ENCODE data around the gene ANKRD29.
"Not testable (repeated sequence)": the region's sequence is repeated elsewhere in the genome, so short reads cannot be mapped to it uniquely, and the experiment has no call there.

ANKRD29 gene

DNA sequence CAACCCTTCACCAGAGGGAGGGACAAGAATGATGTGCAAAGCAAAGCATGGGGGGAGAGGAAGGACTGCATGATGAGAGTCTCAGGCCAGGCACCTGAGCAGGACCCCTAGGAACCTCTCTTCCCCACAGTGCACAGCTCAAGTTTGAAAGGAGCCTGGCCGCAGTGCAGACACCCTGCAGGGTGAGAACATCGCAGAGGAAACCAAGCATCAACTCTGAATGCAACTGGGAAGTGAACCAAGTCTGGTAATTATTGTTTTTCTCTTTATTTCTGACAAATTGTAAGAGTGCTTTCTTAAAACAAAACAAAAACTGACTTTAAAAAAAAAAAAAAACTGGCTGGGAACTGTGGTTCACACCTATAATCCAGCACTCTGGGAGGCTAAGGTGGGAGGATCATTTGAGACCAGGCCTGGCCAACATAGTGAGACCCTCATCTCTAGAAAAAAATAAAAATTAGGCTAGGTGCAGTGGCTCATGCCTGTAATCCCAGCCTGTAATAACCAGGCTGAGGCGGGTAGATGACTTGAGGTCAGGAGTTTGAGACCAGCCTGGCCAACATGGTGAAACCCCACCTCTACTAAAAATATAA is 91.7 kb downstream of the ANKRD29 start:
- H3K79me2 ChIP-seq (ENCODE audit: control insufficient read depth, insufficient read depth, low read length, unreplicated experiment): peaks cover 20% of the 10 kb centered on the region
- H3K4me3 ChIP-seq (ENCODE audit: low read depth, low read length): no peak overlapping the region
- H2AFZ ChIP-seq (ENCODE audit: low read length, unreplicated experiment): no peak overlapping the region
- H3K27me3 ChIP-seq (ENCODE audit: insufficient read depth, low read length): no peaks in the 10 kb centered on the region
- H3K36me3 ChIP-seq (ENCODE audit: insufficient read depth, low read length): peaks cover 44% of the 10 kb centered on the region
- no peak overlapping the region for H3K27ac ChIP-seq (ENCODE audit: low read depth, low read length)
- H3K4me1 ChIP-seq (ENCODE audit: control insufficient read depth, insufficient read depth, low read length, unreplicated experiment): peaks cover 20% of the 10 kb centered on the region

DNA sequence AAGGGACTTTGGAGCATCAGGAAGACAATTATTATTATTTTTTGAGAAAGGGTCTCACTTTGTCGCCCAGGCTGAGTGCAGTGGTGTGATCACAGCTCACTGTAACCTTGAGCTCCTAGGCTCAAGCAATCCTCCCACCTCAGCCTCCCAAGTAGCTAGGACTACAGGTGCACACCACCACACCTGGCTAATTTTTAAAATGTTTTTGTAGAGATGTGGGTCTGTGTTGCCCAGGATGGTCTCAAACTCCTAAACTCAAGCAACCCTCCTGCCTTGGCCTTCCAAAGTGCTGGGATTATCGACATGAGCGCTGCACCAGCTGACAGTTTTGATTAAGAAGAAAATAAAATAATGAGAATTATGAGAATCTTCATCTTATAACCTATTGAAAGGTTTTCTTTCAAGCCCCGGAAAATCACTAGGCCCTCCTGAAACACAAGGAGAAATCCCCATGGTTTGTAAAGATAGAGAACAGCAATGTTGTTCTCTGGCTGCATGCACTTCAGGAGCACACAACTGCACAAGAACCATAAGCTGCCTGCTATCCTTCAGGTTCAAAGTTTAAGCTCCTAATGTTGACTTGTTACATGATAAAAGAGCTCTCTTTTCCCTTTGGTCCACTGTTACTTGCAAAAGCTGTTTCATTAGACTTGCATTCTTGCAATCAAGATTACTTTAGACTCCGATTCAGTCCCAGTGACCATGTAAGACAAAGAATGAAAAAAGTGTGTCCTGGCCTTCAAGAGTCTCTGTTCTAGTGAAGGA is 93.2 kb downstream of the ANKRD29 start:
- no peaks in the 10 kb centered on the region for H3K27me3 ChIP-seq (ENCODE audit: insufficient read depth, low read length)
- H3K4me3 ChIP-seq (ENCODE audit: low read depth, low read length): no peak overlapping the region
- peaks cover 14% of the 10 kb centered on the region for H3K4me1 ChIP-seq (ENCODE audit: control insufficient read depth, insufficient read depth, low read length, unreplicated experiment)
- H3K36me3 ChIP-seq (ENCODE audit: insufficient read depth, low read length): peaks cover 48% of the 10 kb centered on the region
- no peak overlapping the region for H2AFZ ChIP-seq (ENCODE audit: low read length, unreplicated experiment)
- no peak overlapping the region for H3K27ac ChIP-seq (ENCODE audit: low read depth, low read length)
- H3K79me2 ChIP-seq (ENCODE audit: control insufficient read depth, insufficient read depth, low read length, unreplicated experiment): peaks cover 19% of the 10 kb centered on the region

DNA sequence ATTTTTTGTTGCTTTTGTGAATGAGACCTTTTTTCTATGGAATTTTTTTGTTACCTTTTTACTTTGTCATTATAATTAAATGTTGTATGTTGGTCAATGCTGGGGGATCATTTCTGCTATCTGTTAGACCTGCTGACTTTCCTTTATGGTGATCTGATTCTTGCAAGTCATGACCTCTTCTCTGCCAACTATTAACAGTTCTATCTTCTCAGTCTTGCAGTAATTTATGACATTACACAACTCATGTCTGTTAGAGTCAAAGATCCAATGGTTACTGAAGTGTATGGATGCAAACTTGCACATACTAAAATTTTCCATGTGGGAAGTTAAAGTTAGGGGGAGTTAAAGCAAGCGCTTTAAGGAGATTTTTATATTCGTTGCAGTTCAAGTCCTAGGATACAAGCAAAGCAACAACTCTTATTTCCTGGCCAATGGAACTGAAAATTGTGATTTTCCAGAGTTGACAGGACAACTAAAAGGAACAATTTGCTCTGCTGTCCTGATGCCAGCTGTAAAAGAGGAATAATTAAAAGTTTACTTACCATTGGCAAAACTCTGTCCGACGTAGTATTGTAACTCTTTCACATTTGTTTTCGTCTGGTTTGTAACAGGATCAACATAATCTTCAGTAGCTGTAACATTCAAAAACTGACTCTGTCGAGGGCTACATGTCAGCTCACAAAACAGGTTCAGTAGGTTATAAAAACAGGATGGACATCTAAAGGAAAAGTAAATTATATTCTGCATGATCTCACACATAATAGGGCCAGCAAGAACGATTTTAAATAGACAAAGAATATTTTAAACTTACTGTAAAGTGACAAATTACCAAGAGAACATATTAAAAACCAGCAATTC is 94.2 kb downstream of the ANKRD29 start:
- Histone ChIP-seq H3K4me3 (ENCODE audit: low read depth, low read length) (no peak overlapping the region), H3K36me3 (ENCODE audit: insufficient read depth, low read length) (peaks cover 48% of the 10 kb centered on the region), H3K27ac (ENCODE audit: low read depth, low read length) (no peak overlapping the region), H3K79me2 (ENCODE audit: control insufficient read depth, insufficient read depth, low read length, unreplicated experiment) (peaks cover 10% of the 10 kb centered on the region), H3K4me1 (ENCODE audit: control insufficient read depth, insufficient read depth, low read length, unreplicated experiment) (peaks cover 13% of the 10 kb centered on the region), H3K27me3 (ENCODE audit: insufficient read depth, low read length) (no peaks in the 10 kb centered on the region), H2AFZ (ENCODE audit: low read length, unreplicated experiment) (no peak overlapping the region)

DNA sequence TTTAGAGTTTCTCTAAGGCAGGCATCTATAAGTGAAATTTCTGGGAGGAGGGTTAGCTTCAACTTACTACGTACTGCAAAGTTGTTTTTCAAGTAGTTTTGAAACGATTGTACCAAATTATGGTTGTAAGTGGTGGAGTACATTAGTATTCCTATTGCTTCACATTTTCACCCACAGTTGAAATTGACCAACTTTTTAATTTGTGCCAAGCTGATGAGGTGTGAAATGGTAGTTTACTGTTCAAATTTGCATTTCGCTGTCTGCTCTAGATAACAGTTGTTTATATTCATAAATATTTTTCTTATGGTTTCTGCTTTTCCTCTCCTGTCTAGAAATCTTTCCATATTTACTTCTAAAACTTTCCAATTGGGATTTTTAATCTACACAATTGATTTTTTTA is 95.0 kb downstream of the ANKRD29 start:
- Histone ChIP-seq H2AFZ (ENCODE audit: low read length, unreplicated experiment) (no peak overlapping the region), H3K4me1 (ENCODE audit: control insufficient read depth, insufficient read depth, low read length, unreplicated experiment) (peaks cover 12% of the 10 kb centered on the region), H3K27ac (ENCODE audit: low read depth, low read length) (no peak overlapping the region), H3K79me2 (ENCODE audit: control insufficient read depth, insufficient read depth, low read length, unreplicated experiment) (peaks cover 1% of the 10 kb centered on the region), H3K4me3 (ENCODE audit: low read depth, low read length) (no peak overlapping the region), H3K27me3 (ENCODE audit: insufficient read depth, low read length) (no peaks in the 10 kb centered on the region), H3K36me3 (ENCODE audit: insufficient read depth, low read length) (peaks cover 42% of the 10 kb centered on the region)

DNA sequence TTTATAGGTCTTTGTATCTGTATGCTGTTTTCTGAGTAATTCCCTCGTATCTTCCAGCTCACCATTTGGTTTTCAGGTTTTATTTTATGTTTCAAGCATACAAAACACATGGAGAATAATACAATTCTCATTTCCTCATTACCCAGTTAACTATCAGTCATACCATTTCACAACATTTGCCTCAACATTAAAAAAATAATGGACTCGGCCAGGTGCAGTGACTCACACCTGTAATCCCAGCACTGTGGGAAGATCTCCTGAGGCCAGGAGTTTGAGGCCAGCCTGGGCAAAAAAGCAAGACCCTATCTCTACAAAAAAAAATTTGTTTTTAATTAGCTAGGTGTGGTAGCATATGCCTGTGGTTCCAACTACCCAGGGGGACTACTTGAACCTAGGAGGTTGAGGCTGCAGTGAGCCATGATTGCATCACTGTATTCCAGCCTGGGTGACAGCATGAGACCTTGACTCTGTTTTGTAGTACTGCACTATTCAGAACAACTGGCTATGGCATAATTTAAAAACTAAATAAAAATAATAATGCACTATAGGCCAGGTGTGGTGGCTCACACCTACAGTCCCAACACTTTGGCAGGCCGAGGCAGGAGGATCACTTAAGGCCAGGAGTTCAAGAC is 96.7 kb downstream of the ANKRD29 start:
- H3K36me3 ChIP-seq (ENCODE audit: insufficient read depth, low read length): peaks cover 45% of the 10 kb centered on the region
- no peak overlapping the region for H3K27ac ChIP-seq (ENCODE audit: low read depth, low read length)
- H3K4me1 ChIP-seq (ENCODE audit: control insufficient read depth, insufficient read depth, low read length, unreplicated experiment): peaks cover 12% of the 10 kb centered on the region
- no peaks in the 10 kb centered on the region for H3K79me2 ChIP-seq (ENCODE audit: control insufficient read depth, insufficient read depth, low read length, unreplicated experiment)
- H2AFZ ChIP-seq (ENCODE audit: low read length, unreplicated experiment): no peak overlapping the region
- H3K27me3 ChIP-seq (ENCODE audit: insufficient read depth, low read length): no peaks in the 10 kb centered on the region
- no peak overlapping the region for H3K4me3 ChIP-seq (ENCODE audit: low read depth, low read length)

DNA sequence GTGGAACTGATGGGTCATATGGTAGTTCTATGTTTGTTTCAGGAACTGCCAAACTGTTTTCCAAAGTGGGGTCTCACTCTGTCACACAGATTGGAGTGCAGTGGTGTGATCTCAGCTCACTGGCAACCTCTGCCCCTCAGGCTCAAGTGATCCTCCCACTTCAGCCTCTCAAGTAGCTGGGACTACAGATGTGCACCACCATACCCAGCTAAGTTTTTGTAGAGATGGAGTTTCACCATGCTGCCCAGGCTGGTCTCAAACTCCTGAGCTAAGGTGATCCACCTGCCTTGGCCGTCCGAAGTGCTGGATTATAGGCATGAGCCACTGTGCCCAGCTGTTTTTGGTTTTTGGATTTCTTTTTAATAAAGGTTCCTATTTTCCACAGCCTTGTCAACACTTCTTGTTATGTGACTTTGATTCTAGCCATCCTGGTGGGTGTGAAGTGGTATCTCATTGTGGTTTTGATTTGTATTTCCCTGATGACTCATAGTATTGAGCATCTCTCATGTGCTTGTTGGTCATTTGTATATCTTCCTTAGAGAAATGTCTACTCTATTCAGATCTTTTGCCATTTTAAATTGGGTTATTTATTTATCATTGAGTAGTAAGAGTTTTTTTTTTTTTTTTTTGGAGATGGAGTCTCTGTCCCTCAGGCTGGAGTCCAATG is 99.2 kb downstream of the ANKRD29 start:
- H3K27ac ChIP-seq (ENCODE audit: low read depth, low read length): no peak overlapping the region; the same call in 1 of the 2 replicates
- no peak overlapping the region for H3K4me3 ChIP-seq (ENCODE audit: low read depth, low read length)
- no peak overlapping the region for H2AFZ ChIP-seq (ENCODE audit: low read length, unreplicated experiment)
- peaks cover 38% of the 10 kb centered on the region for H3K36me3 ChIP-seq (ENCODE audit: insufficient read depth, low read length)
- no peaks in the 10 kb centered on the region for H3K79me2 ChIP-seq (ENCODE audit: control insufficient read depth, insufficient read depth, low read length, unreplicated experiment)
- peaks cover 12% of the 10 kb centered on the region for H3K4me1 ChIP-seq (ENCODE audit: control insufficient read depth, insufficient read depth, low read length, unreplicated experiment)
- H3K27me3 ChIP-seq (ENCODE audit: insufficient read depth, low read length): no peaks in the 10 kb centered on the region

DNA sequence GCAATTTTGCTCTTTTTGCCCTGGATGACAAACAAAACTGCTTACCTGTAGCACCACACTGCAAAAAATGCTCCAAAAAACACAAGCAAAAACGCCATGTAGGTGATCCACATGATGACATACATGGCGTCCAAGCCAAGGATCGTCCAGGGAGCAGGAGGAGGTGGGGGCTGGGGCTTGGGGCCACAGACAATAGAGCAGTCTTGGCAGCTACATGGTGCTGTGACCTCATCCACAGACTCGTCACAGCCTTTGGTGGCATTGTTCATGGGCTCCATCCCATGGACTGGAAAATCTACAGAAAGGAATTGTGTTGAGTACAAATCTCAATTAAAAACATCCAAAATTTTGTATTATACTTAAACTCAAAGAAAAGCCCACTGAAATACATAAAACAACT is 102.5 kb downstream of the ANKRD29 start:
- no peaks in the 10 kb centered on the region for H3K27me3 ChIP-seq (ENCODE audit: insufficient read depth, low read length)
- peaks cover 33% of the 10 kb centered on the region for H3K36me3 ChIP-seq (ENCODE audit: insufficient read depth, low read length)
- no peak overlapping the region for H2AFZ ChIP-seq (ENCODE audit: low read length, unreplicated experiment)
- H3K4me1 ChIP-seq (ENCODE audit: control insufficient read depth, insufficient read depth, low read length, unreplicated experiment): peaks cover 12% of the 10 kb centered on the region
- no peak overlapping the region for H3K27ac ChIP-seq (ENCODE audit: low read depth, low read length)
- no peaks in the 10 kb centered on the region for H3K79me2 ChIP-seq (ENCODE audit: control insufficient read depth, insufficient read depth, low read length, unreplicated experiment)
- H3K4me3 ChIP-seq (ENCODE audit: low read depth, low read length): no peak overlapping the region

DNA sequence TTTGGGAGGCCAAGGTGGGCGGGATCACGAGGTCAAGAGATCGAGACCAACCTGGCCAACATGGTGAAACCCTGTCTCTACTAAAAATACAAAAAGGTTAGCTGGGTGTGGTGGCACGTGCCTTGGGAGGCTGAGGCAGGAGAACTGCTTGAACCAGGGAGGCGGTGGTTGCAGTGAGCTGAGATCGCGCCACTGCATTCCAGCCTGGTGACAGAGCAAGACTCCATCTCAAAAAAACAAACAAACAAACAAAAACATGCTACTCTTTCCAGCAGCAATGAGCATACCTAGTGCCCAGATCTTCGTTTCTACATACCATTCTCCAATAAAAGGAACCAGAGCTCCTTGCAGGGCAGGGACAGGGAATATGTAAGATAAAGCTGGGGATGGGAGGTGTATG is 105.2 kb downstream of the ANKRD29 start:
- not testable (repeated sequence) for H2AFZ ChIP-seq (ENCODE audit: low read length, unreplicated experiment); H3K79me2 ChIP-seq (ENCODE audit: control insufficient read depth, insufficient read depth, low read length, unreplicated experiment); H3K27me3 ChIP-seq (ENCODE audit: insufficient read depth, low read length); H3K27ac ChIP-seq (ENCODE audit: low read depth, low read length); H3K4me3 ChIP-seq (ENCODE audit: low read depth, low read length); H3K4me1 ChIP-seq (ENCODE audit: control insufficient read depth, insufficient read depth, low read length, unreplicated experiment)
- peaks cover 34% of the 10 kb centered on the region for H3K36me3 ChIP-seq (ENCODE audit: insufficient read depth, low read length)

DNA sequence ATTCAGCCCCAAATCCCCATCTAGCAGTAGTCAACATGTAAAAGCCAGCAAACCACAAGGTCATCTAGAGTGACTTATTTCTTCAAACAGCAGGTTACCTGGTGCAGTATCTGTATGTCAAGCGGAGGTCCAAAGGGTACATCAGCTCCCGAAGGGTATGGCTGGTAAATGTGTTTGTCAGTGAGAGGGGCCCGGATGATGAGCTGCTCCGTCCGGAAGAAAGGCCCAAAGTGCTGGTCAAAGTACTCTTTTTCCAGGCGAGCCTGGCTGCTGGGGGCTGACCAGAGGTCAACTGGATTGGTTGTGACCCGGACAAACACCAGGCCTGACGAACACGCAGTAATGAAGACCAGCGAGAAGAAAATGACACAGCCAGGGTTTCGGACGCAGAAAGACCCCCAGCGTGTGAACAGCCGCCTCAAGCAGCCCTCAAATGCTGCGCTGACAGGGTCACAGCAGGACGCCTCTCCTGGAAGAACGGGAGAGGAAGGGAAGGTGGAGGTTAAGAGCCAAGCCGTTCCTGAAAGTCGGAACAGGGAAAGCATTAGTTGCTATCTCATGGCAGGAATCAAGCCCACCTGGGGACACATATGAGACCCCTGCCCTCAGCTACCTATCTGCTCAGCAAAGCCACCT is 106.4 kb downstream of the ANKRD29 start:
- Histone ChIP-seq H3K27ac (ENCODE audit: low read depth, low read length) (no peak overlapping the region), H2AFZ (ENCODE audit: low read length, unreplicated experiment) (no peak overlapping the region), H3K4me1 (ENCODE audit: control insufficient read depth, insufficient read depth, low read length, unreplicated experiment) (no peaks in the 10 kb centered on the region), H3K27me3 (ENCODE audit: insufficient read depth, low read length) (no peaks in the 10 kb centered on the region), H3K79me2 (ENCODE audit: control insufficient read depth, insufficient read depth, low read length, unreplicated experiment) (no peaks in the 10 kb centered on the region), H3K36me3 (ENCODE audit: insufficient read depth, low read length) (peaks cover 30% of the 10 kb centered on the region), H3K4me3 (ENCODE audit: low read depth, low read length) (no peak overlapping the region)

DNA sequence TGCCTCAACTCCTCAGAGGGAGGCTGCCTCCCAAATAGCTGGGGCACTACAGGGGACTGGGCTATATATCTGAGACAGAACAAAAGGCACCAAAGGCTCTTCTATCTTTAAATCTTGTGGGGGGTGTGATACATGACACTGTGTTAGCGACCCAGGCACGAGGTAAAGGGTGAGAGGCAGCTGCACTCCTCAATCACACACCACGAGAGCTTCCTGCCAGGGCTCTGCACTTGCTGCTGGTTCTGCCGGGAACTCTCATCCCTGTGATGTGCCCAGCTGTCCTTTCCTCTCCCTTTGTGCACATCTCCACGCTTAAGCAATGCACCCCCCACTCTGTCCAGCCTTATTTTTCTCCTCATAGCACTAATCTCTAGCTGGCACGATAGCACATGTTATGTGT is 108.8 kb downstream of the ANKRD29 start:
- H3K4me3 ChIP-seq (ENCODE audit: low read depth, low read length): no peak overlapping the region
- H3K27ac ChIP-seq (ENCODE audit: low read depth, low read length): no peak overlapping the region
- no peaks in the 10 kb centered on the region for H3K79me2 ChIP-seq (ENCODE audit: control insufficient read depth, insufficient read depth, low read length, unreplicated experiment)
- peaks cover 21% of the 10 kb centered on the region for H3K36me3 ChIP-seq (ENCODE audit: insufficient read depth, low read length)
- no peaks in the 10 kb centered on the region for H3K4me1 ChIP-seq (ENCODE audit: control insufficient read depth, insufficient read depth, low read length, unreplicated experiment)
- no peaks in the 10 kb centered on the region for H3K27me3 ChIP-seq (ENCODE audit: insufficient read depth, low read length)
- H2AFZ ChIP-seq (ENCODE audit: low read length, unreplicated experiment): no peak overlapping the region
